Immature natural killer cell (primary cell): ENCODE measurements around the gene DEDD2. TPM values are rescaled to one million over a fixed set of nuclear protein-coding genes. Genes with fewer than 3 reads are reported as not detected.

Experiments
- DNase-seq, 3 donors: peaks; one replicate each; pipeline ENCODE4 v3.0.0; 2022; ENCODE audit warnings: mixed read lengths in 1 of 3
- H3K27ac Mint-ChIP-seq, 6 donors: one replicate each; pipeline ENCODE4 v1.8.0; 2020; ENCODE audit warnings: mixed read lengths in 6 of 6, mild to moderate bottlenecking in 5 of 6, inconsistent platforms in 4 of 6, moderate library complexity in 3 of 6
- H3K27me3 Mint-ChIP-seq, 3 donors: one replicate each; pipeline ENCODE4 v1.8.0; 2020 to 2021; ENCODE audit warnings: low read depth in 3 of 3, mild to moderate bottlenecking in 3 of 3, mixed read lengths in 3 of 3, moderate library complexity in 3 of 3, inconsistent platforms in 1 of 3
- H3K36me3 Mint-ChIP-seq, 3 donors: one replicate each; pipeline ENCODE4 v1.8.0; 2020; ENCODE audit warnings: mixed read lengths in 3 of 3, inconsistent platforms in 2 of 3, mild to moderate bottlenecking in 2 of 3
- H3K4me1 Mint-ChIP-seq, 2 donors: one replicate each; pipeline ENCODE4 v1.8.0; 2020; ENCODE audit warnings: inconsistent platforms in 2 of 2, mild to moderate bottlenecking in 2 of 2, mixed read lengths in 2 of 2, moderate library complexity in 1 of 2
- H3K4me3 Mint-ChIP-seq, 5 donors: one replicate each; pipeline ENCODE4 v1.8.0; 2020; ENCODE audit warnings: mild to moderate bottlenecking in 5 of 5, mixed read lengths in 5 of 5, inconsistent platforms in 3 of 5, moderate library complexity in 3 of 5
- H3K9me3 Mint-ChIP-seq, 6 donors: one replicate each; pipeline ENCODE4 v1.8.0; 2020; ENCODE audit warnings: mild to moderate bottlenecking in 6 of 6, mixed read lengths in 6 of 6, inconsistent platforms in 4 of 6, moderate library complexity in 3 of 6
- polyA plus RNA-seq, 3 donors: library from polyadenylated mRNA; unstranded; fragments of 300-500 nt; fragmentation: Illumina TruSeq; gene quantifications; one replicate each; pipeline ENCODE4 v1.2.3, GENCODE V29; 2021

DEDD2 gene
- polyA plus RNA-seq, 3 donors from 2014 or later: 154 to 261 (median 173) TPM

GRCh38 chr19:42207767-42208271 lies 9.7 kb downstream of the DEDD2 start:
- no peaks in the 10 kb centered on the region for H3K9me3 Mint-ChIP-seq
- H3K27me3 Mint-ChIP-seq: peaks cover 0 to 13% (median 0%) of the 10 kb centered on the region in 3 donors
- H3K4me1 Mint-ChIP-seq: peaks cover 67 to 72% of the 10 kb centered on the region in 2 donors
- DNase-seq: no peak
- peak overlapping the region; percentile 51 to 86 (median 82) for H3K27ac Mint-ChIP-seq
- peak overlapping the region in 3 of 5 donors; percentile 25 to 37 (median 34) for H3K4me3 Mint-ChIP-seq
- peaks cover 19 to 58% (median 27%) of the 10 kb centered on the region in 3 donors for H3K36me3 Mint-ChIP-seq

GRCh38 chr19:42206871-42207755 lies 10.4 kb downstream of the DEDD2 start:
- Mint-ChIP-seq H3K9me3 (no peaks in the 10 kb centered on the region), H3K27me3 (peaks cover 0 to 13% (median 0%) of the 10 kb centered on the region in 3 donors), H3K4me3 (peak overlapping the region in 3 of 5 donors; percentile 13 to 37 (median 34)), H3K4me1 (peaks cover 67 to 75% of the 10 kb centered on the region in 2 donors), H3K36me3 (peaks cover 19 to 57% (median 27%) of the 10 kb centered on the region in 3 donors), H3K27ac (peak overlapping the region in 5 of 6 donors; percentile 80 to 86 (median 82))
- DNase-seq: no peak

GRCh38 chr19:42204664-42205063 lies 12.8 kb downstream of the DEDD2 start:
- Mint-ChIP-seq H3K9me3 (no peaks in the 10 kb centered on the region), H3K27ac (peak overlapping the region; percentile 49 to 98 (median 86)), H3K36me3 (peaks cover 15 to 51% (median 22%) of the 10 kb centered on the region in 3 donors), H3K4me3 (no peak overlapping the region), H3K4me1 (peaks cover 84 to 93% of the 10 kb centered on the region in 2 donors), H3K27me3 (peaks cover 4 to 19% (median 5%) of the 10 kb centered on the region in 3 donors)
- no peak for DNase-seq

GRCh38 chr19:42203700-42204099 lies 13.8 kb downstream of the DEDD2 start:
- H3K9me3 Mint-ChIP-seq: no peaks in the 10 kb centered on the region
- DNase-seq: no peak
- H3K4me1 Mint-ChIP-seq: peaks cover 93% of the 10 kb centered on the region in 2 donors
- peak overlapping the region in 1 of 5 donors; percentile 36 for H3K4me3 Mint-ChIP-seq
- H3K27ac Mint-ChIP-seq: peak overlapping the region; percentile 82 to 98 (median 92)
- peaks cover 6 to 24% (median 13%) of the 10 kb centered on the region in 3 donors for H3K27me3 Mint-ChIP-seq
- H3K36me3 Mint-ChIP-seq: peaks cover 10 to 43% (median 22%) of the 10 kb centered on the region in 3 donors

- peak overlapping the region; percentile 76 to 89 (median 85) for H3K4me3 Mint-ChIP-seq
- peaks cover 10 to 31% (median 10%) of the 10 kb centered on the region in 3 donors for H3K36me3 Mint-ChIP-seq
- peaks cover 92 to 93% of the 10 kb centered on the region in 2 donors for H3K4me1 Mint-ChIP-seq
Measured at GRCh38 chr19:42202290-42202880, 15.1 kb downstream of the DEDD2 start.

GRCh38 chr19:42201489-42202289 lies 15.8 kb downstream of the DEDD2 start:
- Mint-ChIP-seq H3K27ac (peak overlapping the region; percentile 93 to 98 (median 96)), H3K4me3 (peak overlapping the region; percentile 76 to 89 (median 85)), H3K9me3 (no peaks in the 10 kb centered on the region), H3K4me1 (peaks cover 92 to 93% of the 10 kb centered on the region in 2 donors), H3K27me3 (peaks cover 6 to 21% (median 13%) of the 10 kb centered on the region in 3 donors), H3K36me3 (peaks cover 10 to 30% (median 10%) of the 10 kb centered on the region in 3 donors)
- peak; percentile 68 to 75 (median 72) for DNase-seq

More at GRCh38 chr19:42202290-42202880, 15.1 kb downstream of the DEDD2 start:
- peaks cover 6 to 21% (median 13%) of the 10 kb centered on the region in 3 donors for H3K27me3 Mint-ChIP-seq
- no peak for DNase-seq
- H3K9me3 Mint-ChIP-seq: no peaks in the 10 kb centered on the region
- H3K27ac Mint-ChIP-seq: peak overlapping the region; percentile 93 to 98 (median 96)

GRCh38 chr19:42200116-42200715 lies 17.3 kb downstream of the DEDD2 start:
- peak overlapping the region; percentile 76 to 89 (median 85) for H3K4me3 Mint-ChIP-seq
- peak; percentile 36 to 49 (median 45) for DNase-seq
- H3K36me3 Mint-ChIP-seq: peaks cover 4 to 23% (median 4%) of the 10 kb centered on the region in 3 donors
- H3K27me3 Mint-ChIP-seq: peaks cover 6 to 16% (median 13%) of the 10 kb centered on the region in 3 donors
- H3K4me1 Mint-ChIP-seq: peaks cover 91 to 95% of the 10 kb centered on the region in 2 donors
- H3K9me3 Mint-ChIP-seq: no peaks in the 10 kb centered on the region
- H3K27ac Mint-ChIP-seq: peak overlapping the region; percentile 93 to 98 (median 96)

GRCh38 chr19:42199440-42200115 lies 17.9 kb downstream of the DEDD2 start:
- Mint-ChIP-seq H3K4me1 (peaks cover 85 to 88% of the 10 kb centered on the region in 2 donors), H3K27ac (peak overlapping the region; percentile 93 to 98 (median 96)), H3K36me3 (peaks cover 0 to 16% (median 4%) of the 10 kb centered on the region in 3 donors), H3K9me3 (no peaks in the 10 kb centered on the region), H3K27me3 (peaks cover 6 to 16% (median 13%) of the 10 kb centered on the region in 3 donors), H3K4me3 (peak overlapping the region; percentile 76 to 89 (median 85))
- peak; percentile 46 to 58 (median 54) for DNase-seq

DNA sequence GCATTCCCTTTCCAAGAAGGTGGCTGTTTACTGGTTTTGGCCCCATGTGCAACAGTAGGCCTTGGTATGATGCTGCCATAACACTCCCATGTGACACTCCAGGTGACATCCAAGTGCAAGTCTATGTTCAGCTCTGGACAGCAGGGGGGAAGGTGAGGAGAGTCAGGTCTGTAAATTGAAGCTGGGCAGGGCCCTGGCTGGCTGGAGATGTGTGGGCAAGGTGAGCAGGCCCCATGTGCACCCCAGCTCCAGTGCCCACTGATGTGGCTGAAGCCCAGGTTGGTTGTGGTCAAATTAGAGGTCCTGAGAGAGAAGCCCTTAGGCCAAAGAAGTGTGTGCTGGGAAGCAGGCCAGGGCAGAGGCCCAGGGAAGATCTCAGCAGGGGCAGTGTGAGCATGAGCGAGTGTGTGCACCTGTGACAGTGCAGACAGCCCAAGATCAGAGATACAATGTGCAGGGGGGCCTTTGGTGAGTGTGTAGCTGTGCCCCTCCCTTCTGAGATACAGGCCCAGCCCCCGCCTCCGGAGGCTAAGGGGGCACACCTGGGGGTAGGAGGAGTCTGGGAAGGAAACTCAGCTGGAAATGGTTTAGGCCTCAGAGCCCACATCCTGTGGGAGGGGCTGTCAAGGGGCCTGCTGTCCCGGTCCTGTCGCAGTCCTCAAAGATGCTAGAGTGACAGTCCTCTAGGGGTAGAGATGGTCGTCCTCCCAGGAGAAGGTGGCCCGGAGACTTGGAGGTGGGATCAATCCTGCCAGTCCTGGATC lies 18.6 kb downstream of the DEDD2 start:
- Mint-ChIP-seq H3K27me3 (peaks cover 6 to 16% (median 13%) of the 10 kb centered on the region in 3 donors), H3K9me3 (no peaks in the 10 kb centered on the region), H3K36me3 (peaks cover 0 to 10% (median 9%) of the 10 kb centered on the region in 3 donors), H3K4me3 (peak overlapping the region; percentile 76 to 89 (median 85)), H3K4me1 (peaks cover 83 to 88% of the 10 kb centered on the region in 2 donors), H3K27ac (peak overlapping the region; percentile 93 to 98 (median 96))
- peak; percentile 83 to 85 (median 84) for DNase-seq

DNA sequence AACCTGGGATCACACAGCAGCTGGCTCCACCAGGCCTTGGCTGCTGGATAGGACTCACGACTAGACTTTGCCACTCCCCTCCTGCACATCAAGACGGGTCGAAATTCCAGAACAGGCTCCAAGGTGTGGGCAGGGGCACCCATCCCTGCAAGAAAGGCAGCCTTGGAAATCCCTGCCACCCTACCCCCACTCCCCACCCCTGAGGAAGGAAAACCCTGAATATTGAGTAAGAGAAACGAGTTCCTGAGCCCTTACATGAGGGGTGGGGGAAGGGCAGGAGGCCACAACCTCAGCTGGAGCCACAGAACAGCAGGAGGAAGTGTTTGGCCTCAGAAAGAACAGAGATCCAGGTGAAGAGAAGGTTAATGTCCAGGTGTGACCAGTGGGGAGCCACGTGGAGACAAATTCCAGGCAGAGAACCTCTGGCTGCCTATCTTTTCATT lies 20.1 kb downstream of the DEDD2 start:
- Mint-ChIP-seq H3K27ac (peak overlapping the region; percentile 75 to 93 (median 84)), H3K4me1 (peaks cover 72 to 77% of the 10 kb centered on the region in 2 donors), H3K27me3 (peaks cover 6 to 14% (median 13%) of the 10 kb centered on the region in 3 donors), H3K4me3 (peak overlapping the region; percentile 48 to 70 (median 61)), H3K9me3 (no peaks in the 10 kb centered on the region), H3K36me3 (peaks cover 0 to 12% (median 4%) of the 10 kb centered on the region in 3 donors)
- DNase-seq: no peak
